ENCODE results near the gene MED15. TPM values are rescaled to one million over a fixed set of nuclear protein-coding genes. Genes with fewer than 3 reads are reported as not detected.

Gene MED15
- total RNA-seq, 1 donor = 44.2 TPM

- TF ChIP-seq CTCF (IDR thresholded peaks at IDR 0.05; ENCODE audit: insufficient read depth, low read length) = no peak
- peak; percentile 78 for DNase-seq (ENCODE audit: low read depth)
- H3K4me3 ChIP-seq (ENCODE audit: low read depth, low read length) = peak overlapping the region; percentile 9
Observed at GRCh38 chr22:20550851-20551744, 43.7 kb downstream of the MED15 start.

GRCh38 chr22:20551805-20552442, 44.5 kb downstream of the MED15 start:
- peak; percentile 47 for DNase-seq (ENCODE audit: low read depth)
- TF ChIP-seq CTCF (IDR thresholded peaks at IDR 0.05; ENCODE audit: insufficient read depth, low read length) = peak; percentile 58
- H3K4me3 ChIP-seq (ENCODE audit: low read depth, low read length) = no peak overlapping the region

GRCh38 chr22:20552443-20553401, 45.3 kb downstream of the MED15 start:
- TF ChIP-seq CTCF (IDR thresholded peaks at IDR 0.05; ENCODE audit: insufficient read depth, low read length) = no peak
- H3K4me3 ChIP-seq (ENCODE audit: low read depth, low read length) = no peak overlapping the region
- DNase-seq (ENCODE audit: low read depth) = peak; percentile 68

- no peak overlapping the region for H3K4me3 ChIP-seq (ENCODE audit: low read depth, low read length)
- DNase-seq (ENCODE audit: low read depth) = no peak
- TF ChIP-seq CTCF (IDR thresholded peaks at IDR 0.05; ENCODE audit: insufficient read depth, low read length) = no peak
Observed at GRCh38 chr22:20553947-20554741, 46.7 kb downstream of the MED15 start.

- DNase-seq (ENCODE audit: low read depth) = no peak
- no peak overlapping the region for H3K4me3 ChIP-seq (ENCODE audit: low read depth, low read length)
- no peak for TF ChIP-seq CTCF (IDR thresholded peaks at IDR 0.05; ENCODE audit: insufficient read depth, low read length)
Observed at GRCh38 chr22:20554824-20555223, 47.4 kb downstream of the MED15 start.

GRCh38 chr22:20558534-20558933, 51.1 kb downstream of the MED15 start:
- no peak overlapping the region for H3K4me3 ChIP-seq (ENCODE audit: low read depth, low read length)
- DNase-seq (ENCODE audit: low read depth) = no peak
- no peak for TF ChIP-seq CTCF (IDR thresholded peaks at IDR 0.05; ENCODE audit: insufficient read depth, low read length)

All from fibroblast of the aortic adventitia (primary cell).